A673 (cell line): ENCODE measurements around the gene GAPDH.

Experiments used
- CTCF ChIP-seq: fragments of 300-800, 200-600 bp; sonication (generic); conservative IDR thresholded peaks from 2 replicates; pipeline ENCODE4 v1.5.1; 2017; ENCODE audit warnings: low read depth, mild to moderate bottlenecking, antibody characterized with exemption, low read length, moderate library complexity, mixed read lengths
- EZH2 ChIP-seq: fragments of 200-600 bp; sonication (generic); IDR thresholded peaks from 2 replicates; pipeline ENCODE4 v1.6.1; 2017; ENCODE audit warnings: borderline replicate concordance, low read depth, mild to moderate bottlenecking, mixed read lengths, antibody characterized with exemption, low read length; ENCODE audit not compliant: poor library complexity, severe bottlenecking

GRCh38 chr12:6527711-6528110 is 6.6 kb upstream of the GAPDH start:
- TF ChIP-seq CTCF, result no peak
- no peak for TF ChIP-seq EZH2
